K562 (cell line): ENCODE data around the gene MESP1. TPM values are rescaled to one million over a fixed set of nuclear protein-coding genes. Genes with fewer than 3 reads are reported as not detected.

ENCODE experiments used
- DLX4 ChIP-seq: fragments of 250-450 bp; sonication (Bioruptor Pico); IDR thresholded peaks from 2 replicates; pipeline ENCODE4 v1.6.1; 2021; ENCODE audit warnings: mild to moderate bottlenecking
- FOXM1 ChIP-seq, 2 experiments: fragments of 450-650 bp in 1 of 2; sonication (generic) in 1 of 2; formaldehyde crosslinking in 1 of 2; IDR thresholded peaks; 2 replicates each; pipeline versions ENCODE4 v1.6.1 to v1.9.0; 2017 to 2022; ENCODE audit warnings: low read depth in 2 of 2, mild to moderate bottlenecking in 2 of 2, missing genetic modification reagents in 1 of 2, moderate library complexity in 1 of 2
- GABPB2 ChIP-seq: fragments of 250-450 bp; sonication (Bioruptor Pico); conservative IDR thresholded peaks from 2 replicates; pipeline ENCODE4 v1.5.1; 2021; ENCODE audit warnings: mild to moderate bottlenecking
- HOMEZ ChIP-seq: fragments of 250-450 bp; sonication (Bioruptor Pico); IDR thresholded peaks from 2 replicates; pipeline ENCODE4 v1.4.0; 2020; ENCODE audit warnings: mild to moderate bottlenecking, moderate library complexity
- HOXB6 ChIP-seq: fragments of 250-450 bp; sonication (Bioruptor Pico); IDR thresholded peaks from 2 replicates; pipeline ENCODE4 v1.5.1; 2022; ENCODE audit warnings: mild to moderate bottlenecking, borderline replicate concordance
- JUND ChIP-seq, 2 experiments: IDR thresholded peaks; 2 replicates in 1 of 2; 3 replicates in 1 of 2; pipeline ENCODE4 v1.6.1; 2011; ENCODE audit warnings: borderline replicate concordance in 2 of 2, low read depth in 2 of 2, low read length in 2 of 2, improper control_type of control experiment in 1 of 2, missing biosample characterization in 1 of 2, missing genetic modification characterization in 1 of 2, missing genetic modification reagents in 1 of 2
- NFXL1 ChIP-seq: fragments of 450-650 bp; formaldehyde crosslinking; IDR thresholded peaks from 2 replicates; pipeline ENCODE4 v1.4.0; 2021; ENCODE audit warnings: mild to moderate bottlenecking
- NR3C1 ChIP-seq: sonication (generic); formaldehyde crosslinking; IDR thresholded peaks from 2 replicates; pipeline ENCODE4 v1.8.1; 2022; ENCODE audit warnings: missing genetic modification reagents
- PRPF4 ChIP-seq: fragments of 200-400 bp; formaldehyde crosslinking; IDR thresholded peaks from one replicate; pipeline ENCODE4 v1.6.1; 2017; ENCODE audit warnings: low read length, low read depth, mild to moderate bottlenecking; ENCODE audit not compliant: insufficient read depth, poor library complexity, severe bottlenecking
- PTTG1 ChIP-seq: fragments of 450-650 bp; IDR thresholded peaks from 2 replicates; pipeline ENCODE4 v1.6.1; 2016; ENCODE audit warnings: low read depth, mild to moderate bottlenecking, missing genetic modification characterization, missing compliant biosample characterization
- SAFB ChIP-seq: fragments of 200-400 bp; formaldehyde crosslinking; IDR thresholded peaks from 2 replicates; pipeline ENCODE4 v1.6.1; 2017; ENCODE audit warnings: low read depth, low read length, borderline replicate concordance
- SAFB2 ChIP-seq: fragments of 200-400 bp; formaldehyde crosslinking; IDR thresholded peaks from 2 replicates; pipeline ENCODE4 v1.6.1; 2018; ENCODE audit warnings: borderline replicate concordance, low read length, low read depth, moderate library complexity; ENCODE audit not compliant: severe bottlenecking
- TEAD4 ChIP-seq, 2 experiments: sonication (generic) in 1 of 2; formaldehyde crosslinking in 1 of 2; IDR thresholded peaks; 2 replicates each; pipeline versions ENCODE4 v1.6.1 to v1.8.0; 2012 to 2022; ENCODE audit warnings: borderline replicate concordance in 1 of 2, inconsistent platforms in 1 of 2, low read length in 1 of 2, mild to moderate bottlenecking in 1 of 2, missing genetic modification reagents in 1 of 2
- ZNF175 ChIP-seq: fragments of 200-800 bp; sonication (Bioruptor generic); IDR thresholded peaks from 2 replicates; pipeline ENCODE4 v1.6.1; 2016; ENCODE audit warnings: low read depth, mild to moderate bottlenecking, missing genetic modification characterization, missing compliant biosample characterization
- ZNF398 ChIP-seq: fragments of 250-450 bp; sonication (Bioruptor Pico); IDR thresholded peaks from 2 replicates; pipeline ENCODE4 v1.8.0; 2021; ENCODE audit warnings: moderate library complexity, mild to moderate bottlenecking, inconsistent platforms
- ZNF518B ChIP-seq: fragments of 250-450 bp; sonication (Bioruptor Pico); IDR thresholded peaks from 2 replicates; pipeline ENCODE4 v1.5.0; 2021; ENCODE audit warnings: mild to moderate bottlenecking, moderate library complexity
- ZNF586 ChIP-seq: fragments of 450-650 bp; formaldehyde crosslinking; conservative IDR thresholded peaks from 2 replicates; pipeline ENCODE4 v1.4.0; 2020; ENCODE audit warnings: mild to moderate bottlenecking, moderate library complexity
- polyA plus RNA-seq, 8 experiments: library from polyadenylated mRNA; depleted of rRNA in 4 of 8; stranded (reverse) in 5 of 8; unstranded in 3 of 8; fragments of >200 nt; fragmentation: Nextera tagmentation in 2 of 8; fragmentation: Illumina TruSeq in 1 of 8; extraction: Ambion mirVana in 2 of 8; extraction: Trizol in 1 of 8; gene quantifications; 2 replicates each; pipeline versions ENCODE4 v1.2.1 to v1.2.3, GENCODE V29; 2011 to 2014; ENCODE audit warnings: inconsistent platforms in 1 of 8, missing spikeins in 1 of 8
- total RNA-seq, 7 experiments: library from RNA; depleted of rRNA in 6 of 7; stranded (reverse); fragments of >200 nt in 6 of 7; fragmentation: Illumina TruSeq in 2 of 7; extraction: Trizol in 2 of 7; gene quantifications; 2 replicates each; pipeline versions ENCODE4 v1.2.1 to v1.2.3, GENCODE V29; 2011 to 2021; ENCODE audit warnings: low replicate concordance in 1 of 7

MESP1 gene
- total and polyA plus RNA-seq, 9 of the 15 experiments (the other 6 are each of a cell fraction or from before 2014, with no cell fraction given), result 0.14 to 1.1 (median 0.36) TPM; not detected in 4

- TF ChIP-seq DLX4 (CRISPR knock-in tag), result peak; percentile 79; the same call in 1 of the 2 replicates
- no peak for TF ChIP-seq PRPF4
- peak; percentile 40; the same call in 1 of the 2 replicates for TF ChIP-seq JUND (IDR thresholded peaks at IDR 0.05; ENCODE audit: borderline replicate concordance, low read depth, low read length)
- TF ChIP-seq JUND (tag; IDR thresholded peaks at IDR 0.05; ENCODE audit: borderline replicate concordance, low read depth, low read length), result peak; percentile 84; the same call in 2 of the 3 replicates
- TF ChIP-seq ZNF175, result peak; percentile 96
- peak; percentile 98 for TF ChIP-seq HOMEZ (CRISPR knock-in tag)
- TF ChIP-seq HOXB6, result no peak
- TF ChIP-seq ZNF518B, result 0 out of 2 replicates have a peak, but pooled peaks have one; percentile 48
- peak; percentile 94 for TF ChIP-seq ZNF586
- peak; percentile 85 for TF ChIP-seq ZNF398
- no peak for TF ChIP-seq SAFB2
- TF ChIP-seq SAFB, result no peak
- 0 out of 2 replicates have a peak, but pooled peaks have one; percentile 14 for TF ChIP-seq TEAD4 (IDR thresholded peaks at IDR 0.05; ENCODE audit: low read length)
- no peak for TF ChIP-seq TEAD4 (CRISPR knock-in tag; IDR thresholded peaks at IDR 0.05; ENCODE audit: borderline replicate concordance)
- TF ChIP-seq NR3C1 (CRISPR knock-in tag), result no peak
- no peak for TF ChIP-seq FOXM1 (IDR thresholded peaks at IDR 0.05; ENCODE audit: low read depth)
- TF ChIP-seq FOXM1 (CRISPR knock-in tag; IDR thresholded peaks at IDR 0.05; ENCODE audit: low read depth), result no peak
- TF ChIP-seq GABPB2 (CRISPR knock-in tag), result 0 out of 2 replicates have a peak, but pooled peaks have one; percentile 77
- peak; percentile 97 for TF ChIP-seq NFXL1 (CRISPR knock-in tag)
- peak; percentile 94 for TF ChIP-seq PTTG1 (tag)
These were observed 31.0 kb upstream of the MESP1 start (continued) for GRCh38 chr15:89781891-89782618.
